HepG2 (cell line): ENCODE results near the gene EVC. TPM values are rescaled to one million over a fixed set of nuclear protein-coding genes. Genes with fewer than 3 reads are reported as not detected.

Source experiments
- ATAC-seq: fragments of 200-7000 bp; cut with Tn5 transposase; 3 replicates; pipeline ENCODE4 v1.9.1; 2020; ENCODE audit warnings: mild to moderate bottlenecking, moderate library complexity
- BruUV-seq: library from RNA; stranded (reverse); fragments of 400-500 nt; replicated peaks from 2 replicates; lab custom pipeline; 2021; lab: Mats Ljungman, UMichigan
- CTCF ChIA-PET: fragments of 300-600 bp; formaldehyde crosslinking; extraction: SDS; loops from one replicate; lab custom pipeline; 2021; ENCODE audit warnings: low total read pairs, inconsistent platforms, low intra/inter-chr PET ratio; lab: Yijun Ruan, JAX
- POLR2A ChIA-PET: fragments of 350-600 bp; sonication (Branson Sonifier 250); formaldehyde crosslinking; loops from one replicate; lab custom pipeline; 2020; ENCODE audit warnings: antibody characterized with exemption, inconsistent platforms; lab: Yijun Ruan, JAX
- DNase-seq: peaks from one replicate; pipeline ENCODE4 v3.0.0-alpha.2; 2015; ENCODE audit warnings: low spot score
- FAIRE-seq: peaks from 3 replicates; lab custom pipeline; 2011; peaks lifted over from hg19 to GRCh38; lab: Jason Lieb, UNC
- H2AFZ ChIP-seq: one replicate; pipeline ENCODE4 v1.6.1; 2011; ENCODE audit warnings: low read length, inconsistent platforms
- H3K27ac ChIP-seq: fragments of 300-600 bp; 3 replicates; pipeline ENCODE4 v1.8.0; 2011; ENCODE audit warnings: mixed run types, mild to moderate bottlenecking, mixed read lengths, low read length, inconsistent platforms; ENCODE audit not compliant: insufficient read depth; ENCODE audit errors: extremely low read length
- H3K27me3 ChIP-seq, 2 experiments: fragments of 200-600 bp in 1 of 2; 2 replicates in 1 of 2; 3 replicates in 1 of 2; pipeline versions ENCODE4 v1.6.0 to v1.8.0; 2011; ENCODE audit warnings: low read length in 2 of 2, mild to moderate bottlenecking in 2 of 2, moderate library complexity in 2 of 2, inconsistent platforms in 1 of 2; ENCODE audit not compliant: insufficient read depth in 2 of 2, control insufficient read depth in 1 of 2
- H3K36me3 ChIP-seq, 2 experiments: fragments of 200-600 bp in 1 of 2; replicated peaks in 1 of 2; 2 replicates in 1 of 2; 3 replicates in 1 of 2; pipeline versions ENCODE4 v1.5.1 to v1.8.0; 2011; ENCODE audit warnings: low read length in 2 of 2, inconsistent platforms in 1 of 2; ENCODE audit not compliant: insufficient read depth in 2 of 2, control insufficient read depth in 1 of 2
- H3K4me1 ChIP-seq: 2 replicates; pipeline ENCODE4 v1.5.1; 2012; ENCODE audit warnings: low read length, inconsistent platforms; ENCODE audit not compliant: insufficient read depth
- H3K4me2 ChIP-seq: 2 replicates; pipeline ENCODE4 v1.6.0; 2011; ENCODE audit warnings: low read depth, low read length, inconsistent platforms
- H3K4me3 ChIP-seq, 3 experiments: fragments of 200-600 bp in 1 of 3; sonication (generic), shearing (Covaris generic) in 1 of 3; replicated peaks in 1 of 3; 2 replicates each; pipeline ENCODE4 v1.5.1; 2011 to 2016; ENCODE audit warnings: low read length in 3 of 3, inconsistent platforms in 2 of 3, low read depth in 2 of 3, mild to moderate bottlenecking in 2 of 3, control low read depth in 1 of 3, mixed read lengths in 1 of 3; ENCODE audit not compliant: insufficient read depth in 1 of 3
- H3K79me2 ChIP-seq: one replicate; pipeline ENCODE4 v1.6.1; 2011; ENCODE audit warnings: low read length, inconsistent platforms; ENCODE audit not compliant: insufficient read depth
- H3K9ac ChIP-seq: 2 replicates; pipeline ENCODE4 v1.6.0; 2011; ENCODE audit warnings: mild to moderate bottlenecking, low read depth, low read length, inconsistent platforms; ENCODE audit not compliant: insufficient read depth
- H3K9me3 ChIP-seq: 2 replicates; pipeline ENCODE4 v1.5.1; 2012; ENCODE audit warnings: mild to moderate bottlenecking, low read length
- H4K20me1 ChIP-seq: 2 replicates; pipeline ENCODE4 v1.6.0; 2011; ENCODE audit warnings: inconsistent platforms, mild to moderate bottlenecking, low read length, moderate library complexity; ENCODE audit not compliant: insufficient read depth
- EEA1 ChIP-seq: sonication (generic); formaldehyde crosslinking; IDR thresholded peaks from 2 replicates; pipeline ENCODE4 v1.5.1; 2020; ENCODE audit warnings: mild to moderate bottlenecking, missing genetic modification reagents, borderline replicate concordance
- HOXA5 ChIP-seq: sonication (generic); formaldehyde crosslinking; IDR thresholded peaks from 2 replicates; pipeline ENCODE4 v1.4.0; 2020; ENCODE audit warnings: missing genetic modification reagents
- HOXA9 ChIP-seq: sonication (generic); formaldehyde crosslinking; IDR thresholded peaks from 2 replicates; pipeline ENCODE4 v1.8.1; 2022; ENCODE audit warnings: missing genetic modification reagents, mild to moderate bottlenecking, moderate library complexity, borderline replicate concordance
- SATB2 ChIP-seq: sonication (generic); formaldehyde crosslinking; IDR thresholded peaks from 2 replicates; pipeline ENCODE4 v1.5.0; 2020; ENCODE audit warnings: missing genetic modification reagents
- ZNF160 ChIP-seq: sonication (generic); formaldehyde crosslinking; IDR thresholded peaks from 2 replicates; pipeline ENCODE4 v1.8.0; 2022; ENCODE audit warnings: mild to moderate bottlenecking, inconsistent platforms, missing genetic modification reagents
- WGBS: methylation state at CpG from one replicate; pipeline ENCODE4 v1.1.6; 2017; ENCODE audit warnings: low lambda C conversion rate; 5-methylcytosine and 5-hydroxymethylcytosine counted together
- in situ Hi-C: cut with HindIII; loops from 2 replicates; pipeline ENCODE4 v1.10.0; 2017; ENCODE audit warnings: low pct_unique_long_range_greater_than_20kb; ENCODE audit not compliant: extremely low pct_ligation_motif_present
- intact Hi-C: fragments of 100-400 bp; cut with micrococcal nuclease; formaldehyde crosslinking; loops from one replicate; pipeline ENCODE4 v1.10.0; 2022; ENCODE audit not compliant: unreplicated experiment
- polyA plus RNA-seq, 8 experiments: library from polyadenylated mRNA; depleted of rRNA in 3 of 8; stranded (reverse) in 7 of 8; unstranded in 1 of 8; fragments of >200 nt; fragmentation: Illumina TruSeq in 4 of 8; extraction: Trizol in 4 of 8; gene quantifications; 2 replicates each; pipeline versions ENCODE4 v1.2.1 to v1.2.3, GENCODE V29; 2011 to 2016; ENCODE audit warnings: low read depth in 4 of 8, missing spikeins in 1 of 8, mixed read lengths in 1 of 8; ENCODE audit not compliant: insufficient read depth in 1 of 8
- total RNA-seq, 5 experiments: library from RNA; depleted of rRNA; stranded (reverse); fragments of >200 nt; fragmentation: Illumina TruSeq; extraction: Trizol; gene quantifications; 2 replicates each; pipeline ENCODE4 v1.2.3, GENCODE V29; 2016; ENCODE audit warnings: low read depth in 1 of 5
- TF ChIP-seq, protein P1 (sequence below): sonication (generic); formaldehyde crosslinking; IDR thresholded peaks from 2 replicates; pipeline ENCODE4 v1.4.0; 2020; ENCODE audit warnings: missing genetic modification reagents
- TF ChIP-seq, protein P2 (sequence below): sonication (generic); formaldehyde crosslinking; IDR thresholded peaks from 2 replicates; pipeline ENCODE4 v1.4.0; 2020; ENCODE audit warnings: missing genetic modification reagents

EVC gene
- total and polyA plus RNA-seq, 2 of the 13 experiments (the other 11 are each of a cell fraction or from before 2014, with no cell fraction given) = 3.1 to 4.9 TPM

DNA sequence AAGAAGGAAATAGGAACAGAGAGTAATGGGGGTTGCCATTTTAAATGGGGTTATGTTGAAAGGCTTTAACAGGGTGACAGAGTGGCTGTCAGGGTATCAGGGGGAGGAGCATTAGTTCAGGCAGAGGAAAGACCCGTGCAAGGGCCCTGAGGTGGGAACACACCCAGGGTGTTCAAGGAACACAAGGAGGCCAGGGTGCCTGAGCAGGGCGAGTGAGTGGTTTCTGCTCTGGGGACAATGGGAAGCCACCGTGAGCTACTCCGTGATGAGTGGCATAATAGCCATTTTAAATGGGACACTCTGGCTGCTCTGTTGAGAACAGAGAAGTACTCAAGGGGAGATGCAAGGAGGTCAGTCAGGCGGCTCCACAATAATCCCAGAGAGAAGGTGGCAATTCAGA, 7.2 kb upstream of the EVC start:
- no TSS peak for BruUV-seq
- TF ChIP-seq EEA1 (CRISPR knock-in tag) = no peak
- no peak for TF ChIP-seq ZNF160 (CRISPR knock-in tag)
- TF ChIP-seq, protein P1, sequence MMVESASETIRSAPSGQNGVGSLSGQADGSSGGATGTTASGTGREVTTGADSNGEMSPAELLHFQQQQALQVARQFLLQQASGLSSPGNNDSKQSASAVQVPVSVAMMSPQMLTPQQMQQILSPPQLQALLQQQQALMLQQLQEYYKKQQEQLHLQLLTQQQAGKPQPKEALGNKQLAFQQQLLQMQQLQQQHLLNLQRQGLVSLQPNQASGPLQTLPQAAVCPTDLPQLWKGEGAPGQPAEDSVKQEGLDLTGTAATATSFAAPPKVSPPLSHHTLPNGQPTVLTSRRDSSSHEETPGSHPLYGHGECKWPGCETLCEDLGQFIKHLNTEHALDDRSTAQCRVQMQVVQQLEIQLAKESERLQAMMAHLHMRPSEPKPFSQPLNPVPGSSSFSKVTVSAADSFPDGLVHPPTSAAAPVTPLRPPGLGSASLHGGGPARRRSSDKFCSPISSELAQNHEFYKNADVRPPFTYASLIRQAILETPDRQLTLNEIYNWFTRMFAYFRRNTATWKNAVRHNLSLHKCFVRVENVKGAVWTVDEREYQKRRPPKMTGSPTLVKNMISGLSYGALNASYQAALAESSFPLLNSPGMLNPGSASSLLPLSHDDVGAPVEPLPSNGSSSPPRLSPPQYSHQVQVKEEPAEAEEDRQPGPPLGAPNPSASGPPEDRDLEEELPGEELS (CRISPR knock-in tag) = no peak
- TF ChIP-seq HOXA5 (CRISPR knock-in tag) = no peak
- TF ChIP-seq, protein P2, sequence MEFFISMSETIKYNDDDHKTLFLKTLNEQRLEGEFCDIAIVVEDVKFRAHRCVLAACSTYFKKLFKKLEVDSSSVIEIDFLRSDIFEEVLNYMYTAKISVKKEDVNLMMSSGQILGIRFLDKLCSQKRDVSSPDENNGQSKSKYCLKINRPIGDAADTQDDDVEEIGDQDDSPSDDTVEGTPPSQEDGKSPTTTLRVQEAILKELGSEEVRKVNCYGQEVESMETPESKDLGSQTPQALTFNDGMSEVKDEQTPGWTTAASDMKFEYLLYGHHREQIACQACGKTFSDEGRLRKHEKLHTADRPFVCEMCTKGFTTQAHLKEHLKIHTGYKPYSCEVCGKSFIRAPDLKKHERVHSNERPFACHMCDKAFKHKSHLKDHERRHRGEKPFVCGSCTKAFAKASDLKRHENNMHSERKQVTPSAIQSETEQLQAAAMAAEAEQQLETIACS (CRISPR knock-in tag) = no peak
- TF ChIP-seq HOXA9 (CRISPR knock-in tag) = no peak
- TF ChIP-seq SATB2 (CRISPR knock-in tag) = no peak
- no peak for ATAC-seq
- 59% methylated on average over 5 of the region's 5 CpGs for WGBS
- no peak for FAIRE-seq
- ChIA-PET POLR2A (no interaction called here), CTCF (no interaction called here)
- H3K4me1 ChIP-seq = no peaks in the 10 kb centered on the region
- H2AFZ ChIP-seq = no peak overlapping the region
- H3K36me3 ChIP-seq = no peaks in the 10 kb centered on the region
- H3K27me3 ChIP-seq = no peaks in the 10 kb centered on the region
- in situ Hi-C loops (no loop called here), intact Hi-C loops (no loop called here)
- no peaks in the 10 kb centered on the region for H3K79me2 ChIP-seq
- H3K27ac ChIP-seq = no peak overlapping the region
- H3K9ac ChIP-seq = no peak overlapping the region
- no peaks in the 10 kb centered on the region for H4K20me1 ChIP-seq
- no peak for DNase-seq
- no peaks in the 10 kb centered on the region for H3K9me3 ChIP-seq
- no peak overlapping the region for H3K4me2 ChIP-seq
- H3K4me3 ChIP-seq = no peak overlapping the region
